HFF-Myc (cell line): ENCODE measurements around the gene RAB27A.

Experiments
- DNase-seq: peaks from one replicate; pipeline ENCODE4 v3.0.0-alpha.2; 2011; ENCODE audit warnings: low read depth; ENCODE audit errors: extremely low read depth
- H3K4me3 ChIP-seq: replicated peaks from 2 replicates; pipeline ENCODE4 v1.5.1; 2011; ENCODE audit warnings: low read depth, mild to moderate bottlenecking, control low read depth, low read length
- TF ChIP-seq, protein P1 (sequence below): IDR thresholded peaks from 2 replicates; pipeline ENCODE4 v1.5.1; 2012; ENCODE audit warnings: mild to moderate bottlenecking, low read depth, low read length, control low read depth; ENCODE audit errors: missing control alignments

Gene RAB27A

DNA sequence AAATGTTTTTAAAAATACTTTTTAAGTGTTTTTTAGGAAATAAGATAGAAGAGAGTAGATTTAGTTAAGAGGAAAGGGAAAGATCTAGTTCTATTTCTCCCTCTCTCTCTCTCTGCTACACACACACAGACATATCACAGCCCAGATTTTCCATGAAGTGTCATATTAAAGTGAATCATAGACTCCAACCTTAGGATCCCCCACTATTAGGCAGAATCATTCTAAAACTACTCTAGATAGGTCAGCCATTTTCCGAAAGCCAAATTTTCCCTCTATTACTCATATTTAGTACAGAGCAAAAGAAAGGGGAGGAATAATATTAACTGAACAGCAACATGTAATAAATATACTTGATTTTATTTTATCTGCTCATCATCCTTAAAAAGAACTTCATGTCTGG is 47.7 kb downstream of the RAB27A start:
- TF ChIP-seq, protein P1, sequence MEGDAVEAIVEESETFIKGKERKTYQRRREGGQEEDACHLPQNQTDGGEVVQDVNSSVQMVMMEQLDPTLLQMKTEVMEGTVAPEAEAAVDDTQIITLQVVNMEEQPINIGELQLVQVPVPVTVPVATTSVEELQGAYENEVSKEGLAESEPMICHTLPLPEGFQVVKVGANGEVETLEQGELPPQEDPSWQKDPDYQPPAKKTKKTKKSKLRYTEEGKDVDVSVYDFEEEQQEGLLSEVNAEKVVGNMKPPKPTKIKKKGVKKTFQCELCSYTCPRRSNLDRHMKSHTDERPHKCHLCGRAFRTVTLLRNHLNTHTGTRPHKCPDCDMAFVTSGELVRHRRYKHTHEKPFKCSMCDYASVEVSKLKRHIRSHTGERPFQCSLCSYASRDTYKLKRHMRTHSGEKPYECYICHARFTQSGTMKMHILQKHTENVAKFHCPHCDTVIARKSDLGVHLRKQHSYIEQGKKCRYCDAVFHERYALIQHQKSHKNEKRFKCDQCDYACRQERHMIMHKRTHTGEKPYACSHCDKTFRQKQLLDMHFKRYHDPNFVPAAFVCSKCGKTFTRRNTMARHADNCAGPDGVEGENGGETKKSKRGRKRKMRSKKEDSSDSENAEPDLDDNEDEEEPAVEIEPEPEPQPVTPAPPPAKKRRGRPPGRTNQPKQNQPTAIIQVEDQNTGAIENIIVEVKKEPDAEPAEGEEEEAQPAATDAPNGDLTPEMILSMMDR = no peak
- no peak for DNase-seq
- H3K4me3 ChIP-seq = no peak overlapping the region

DNA sequence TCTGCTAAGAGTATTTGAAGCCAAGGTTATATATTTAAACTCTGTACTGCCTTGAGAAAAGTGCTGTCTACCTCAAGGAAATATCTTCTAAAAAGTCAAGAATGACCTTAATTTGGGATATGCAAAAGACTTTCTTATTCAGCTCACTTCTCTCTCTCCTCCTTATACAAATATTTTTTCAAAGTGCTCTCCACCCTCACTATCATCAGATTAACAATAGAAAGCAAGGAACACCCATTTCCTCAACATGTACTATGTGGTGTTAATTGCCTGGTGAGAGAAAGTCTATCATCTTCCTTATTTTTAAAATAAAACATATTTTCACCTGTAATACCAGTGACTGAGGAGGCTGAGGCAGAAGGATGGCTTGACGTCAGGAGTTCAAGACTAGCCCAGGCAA is 48.4 kb downstream of the RAB27A start:
- no peak overlapping the region for H3K4me3 ChIP-seq
- TF ChIP-seq, protein P1 = no peak
- no peak for DNase-seq

DNA sequence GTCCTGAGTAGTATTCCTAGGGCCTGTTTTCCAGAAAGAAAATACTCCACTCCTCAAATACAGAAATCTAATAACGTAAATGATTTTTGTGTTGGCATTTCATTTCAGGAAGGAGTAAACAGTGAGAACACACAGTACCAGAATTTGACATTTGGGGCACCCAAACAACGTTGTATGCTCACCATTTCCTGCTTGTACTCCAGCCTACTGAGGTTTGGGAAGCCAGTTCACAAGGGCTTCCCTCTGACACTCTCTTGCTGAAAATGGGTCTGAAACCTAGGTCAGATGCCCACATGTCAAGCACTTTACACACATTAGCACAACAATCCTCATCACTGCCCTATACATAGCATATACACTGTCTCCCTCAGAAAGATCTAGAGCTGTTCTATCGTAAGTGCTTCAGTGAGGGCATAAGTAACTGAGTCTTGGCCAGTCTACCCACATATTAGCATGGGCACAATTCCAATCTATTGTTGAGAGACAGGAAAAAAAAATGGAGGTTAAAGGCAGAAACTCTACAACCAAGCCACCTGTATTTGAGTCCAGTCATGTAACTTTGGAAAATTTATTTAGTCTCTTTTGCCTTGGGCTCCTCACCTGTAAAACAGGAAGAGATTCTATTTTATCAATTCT is 49.4 kb downstream of the RAB27A start:
- H3K4me3 ChIP-seq = no peak overlapping the region
- TF ChIP-seq, protein P1 = no peak
- no peak for DNase-seq

DNA sequence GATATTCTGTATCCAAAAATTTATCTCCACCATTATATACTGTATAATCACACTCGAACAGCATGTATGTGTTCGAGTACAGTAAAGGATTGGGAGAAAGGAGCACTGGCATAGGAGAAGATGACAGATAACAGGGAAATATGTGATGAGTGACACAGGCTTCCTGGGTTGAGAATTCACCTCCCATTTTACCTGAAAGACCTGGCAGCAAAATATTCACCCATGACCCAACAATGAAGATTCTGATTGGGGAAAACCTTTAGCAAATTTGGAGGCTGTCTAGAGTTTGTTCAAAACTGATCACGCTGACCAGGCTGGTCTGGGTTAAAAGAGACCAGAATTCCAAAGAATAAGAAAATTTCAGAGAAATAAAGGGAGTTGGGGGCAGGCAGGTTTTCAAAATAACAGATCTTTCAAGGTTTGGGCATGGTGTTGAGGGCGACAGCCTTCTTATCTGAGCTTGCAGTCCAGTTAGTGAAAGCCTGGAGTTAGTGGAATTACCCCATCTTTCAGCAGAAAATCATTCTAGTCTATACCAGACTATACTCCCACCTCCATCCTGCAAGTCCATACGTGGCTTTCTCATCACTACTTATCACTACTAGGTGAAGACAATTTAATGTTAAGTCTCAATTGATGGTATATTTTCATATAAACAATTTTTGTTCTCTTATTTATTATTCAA is 50.0 kb downstream of the RAB27A start:
- TF ChIP-seq, protein P1 = no peak
- no peak for DNase-seq

DNA sequence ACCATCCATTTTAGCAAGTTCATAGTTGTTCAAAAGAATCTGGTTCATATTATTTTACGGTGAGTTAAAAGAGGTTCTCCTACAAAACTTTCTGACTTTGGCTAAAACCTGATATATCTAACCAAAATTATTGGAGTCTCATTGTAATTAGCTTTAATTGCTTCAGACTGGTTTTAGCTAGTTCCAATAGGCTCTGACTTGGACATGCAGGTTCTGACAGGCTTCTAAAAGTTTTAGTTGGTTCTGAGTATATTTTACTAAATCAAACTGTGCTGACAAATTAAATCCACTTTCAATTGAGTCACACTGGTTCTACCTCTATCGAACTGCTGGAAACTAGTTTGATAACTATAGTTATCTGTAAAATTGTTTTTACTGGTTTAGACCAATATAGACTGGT is 50.7 kb downstream of the RAB27A start:
- TF ChIP-seq, protein P1 = no peak
- H3K4me3 ChIP-seq = no peak overlapping the region
- DNase-seq = no peak

More for the DNA sequence above, 50.0 kb downstream of the RAB27A start:
- no peak overlapping the region for H3K4me3 ChIP-seq

DNA sequence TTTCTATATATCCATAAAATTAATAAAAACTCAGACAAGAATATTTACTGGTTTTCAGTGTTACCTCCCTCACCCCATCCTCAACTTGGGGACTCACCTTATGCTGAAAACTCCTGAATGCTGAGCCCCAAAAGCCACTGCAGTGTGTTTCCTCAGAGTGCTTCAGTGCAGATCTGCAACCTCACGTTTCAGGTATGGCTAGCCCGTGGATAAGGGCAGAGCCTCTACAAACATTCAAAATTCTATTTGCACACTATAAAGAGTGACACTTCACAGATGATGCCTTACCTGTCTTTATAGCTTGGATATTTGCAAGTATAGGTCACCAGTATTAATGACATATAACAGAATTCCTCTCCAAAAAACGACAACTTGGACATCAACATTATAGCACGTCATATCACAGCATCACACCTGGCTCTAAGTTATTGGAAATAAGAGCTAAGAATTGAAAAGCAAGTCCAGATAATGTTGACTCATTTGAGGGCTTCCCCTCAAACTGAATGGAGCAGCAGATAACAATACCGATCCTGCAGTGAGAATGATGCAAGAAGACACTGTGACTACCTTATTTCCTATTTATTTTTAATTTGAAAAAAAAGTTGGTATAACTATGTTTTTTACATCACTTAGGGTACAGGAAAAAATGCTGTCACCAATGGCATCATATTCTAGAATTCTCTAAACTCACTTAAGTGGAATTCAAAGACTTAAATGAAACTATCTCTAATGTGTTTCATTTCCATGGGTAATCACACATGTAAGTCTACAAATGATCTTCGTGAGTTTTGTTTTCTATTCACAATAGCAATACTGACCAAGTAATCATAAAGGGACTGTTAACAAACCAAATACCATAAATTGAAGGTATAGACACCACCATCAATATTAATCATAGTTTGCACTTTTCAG is 52.1 kb downstream of the RAB27A start:
- TF ChIP-seq, protein P1 = no peak
- H3K4me3 ChIP-seq = no peak overlapping the region
- DNase-seq = no peak
